Upper lobe of left lung (tissue), 6 donors: ENCODE results near the gene DRC7. TPM values are rescaled to one million over a fixed set of nuclear protein-coding genes. Genes with fewer than 3 reads are reported as not detected.

Experiments
- ATAC-seq, 2 donors: fragments of 200-7000 bp; cut with Tn5 transposase; one replicate each; pipeline ENCODE4 v1.9.1; 2022; ENCODE audit warnings: mild to moderate bottlenecking in 2 of 2, moderate library complexity in 2 of 2; ENCODE audit not compliant: low FRiP score in 2 of 2
- DNase-seq, 2 donors: peaks; one replicate each; pipeline ENCODE4 v3.0.0-alpha.2; 2019 to 2020
- H3K27ac ChIP-seq, 4 donors: fragments of 200-600 bp; sonication (generic); one replicate each; pipeline ENCODE4 v1.5.1; 2016 to 2019
- H3K27me3 ChIP-seq, 4 donors: fragments of 200-600 bp; sonication (generic); one replicate each; pipeline ENCODE4 v1.5.1; 2017 to 2019
- H3K36me3 ChIP-seq, 4 donors: fragments of 200-600 bp; sonication (generic); one replicate each; pipeline ENCODE4 v1.5.1; 2016 to 2019
- H3K4me1 ChIP-seq, 4 donors: fragments of 200-600 bp; sonication (generic); one replicate each; pipeline ENCODE4 v1.5.1; 2018 to 2019
- H3K4me3 ChIP-seq, 4 donors: fragments of 200-600 bp; sonication (generic); one replicate each; pipeline ENCODE4 v1.5.1; 2017 to 2019; ENCODE audit warnings: mild to moderate bottlenecking in 2 of 4, moderate library complexity in 1 of 4
- H3K9me3 ChIP-seq, 4 donors: fragments of 200-600 bp; sonication (generic); one replicate each; pipeline ENCODE4 v1.5.1; 2018 to 2019
- CTCF ChIP-seq, 6 experiments: fragments of 450-650 bp in 4 of 6; fragments of 200-600 bp in 2 of 6; sonication (generic) in 2 of 6; IDR thresholded peaks; one replicate each; pipeline ENCODE4 v1.5.1; 2016 to 2019; ENCODE audit warnings: antibody characterized with exemption in 6 of 6
- EP300 ChIP-seq, 4 donors: sonication (generic); formaldehyde crosslinking; IDR thresholded peaks; one replicate each; pipeline ENCODE4 v1.5.1; 2017; ENCODE audit warnings: antibody characterized with exemption in 4 of 4, control low read depth in 2 of 4
- POLR2A ChIP-seq, 4 donors: fragments of 450-650 bp; IDR thresholded peaks; one replicate each; pipeline ENCODE4 v1.5.1; 2016 to 2017; ENCODE audit warnings: antibody characterized with exemption in 4 of 4, mild to moderate bottlenecking in 2 of 4
- POLR2AphosphoS5 ChIP-seq, 2 donors: sonication (generic); formaldehyde crosslinking; IDR thresholded peaks; one replicate each; pipeline ENCODE4 v1.5.1; 2017; ENCODE audit warnings: antibody characterized with exemption in 2 of 2
- WGBS, 2 donors: methylation state at CpG; one replicate each; pipeline ENCODE4 v1.1.5; 2017 to 2018; 5-methylcytosine and 5-hydroxymethylcytosine counted together
- total RNA-seq, 6 donors: library from RNA; depleted of rRNA in 4 of 6; stranded (reverse); fragments of >200 nt in 4 of 6; gene quantifications; one replicate each; pipeline versions ENCODE4 v1.1.0 to v1.2.1, GENCODE V29; 2016 to 2021
- donor health status: DM: no; HTN: no; CAD: no; lungs with moderate emphysema.
- donor health status: DM: no; HTN: yes; CAD: no; lungs with severe emphysema.

The DRC7 gene
- total RNA-seq, 6 donors from 2014 or later: 1.2 to 15.9 (median 7.8) TPM

- Histone ChIP-seq H3K9me3 (no peaks in the 10 kb centered on the region), H3K27me3 (no peaks in the 10 kb centered on the region), H3K4me1 (peaks cover 4 to 10% (median 8%) of the 10 kb centered on the region in 4 donors), H3K4me3 (no peak overlapping the region), H3K36me3 (peaks cover 7 to 93% (median 49%) of the 10 kb centered on the region in 4 donors), H3K27ac (no peak overlapping the region)
- WGBS, 2 donors: 96 to 97% methylated on average over 12 of the region's 12 CpGs
- no peak for TF ChIP-seq EP300 (IDR thresholded peaks at IDR 0.05)
- TF ChIP-seq POLR2AphosphoS5 (IDR thresholded peaks at IDR 0.05): no peak
- no peak for TF ChIP-seq CTCF (IDR thresholded peaks at IDR 0.05)
- TF ChIP-seq POLR2A (IDR thresholded peaks at IDR 0.05): no peak
- ATAC-seq: no peak
- peak in 1 of 2 donors; percentile 54 for DNase-seq
Observed at GRCh38 chr16:57761957-57762356, 67.4 kb downstream of the DRC7 start.

GRCh38 chr16:57762365-57763040, 67.9 kb downstream of the DRC7 start:
- H3K4me1 ChIP-seq: peaks cover under 1 to 5% (median 3%) of the 10 kb centered on the region in 4 donors
- DNase-seq (peak in 1 of 2 donors; percentile 56), ATAC-seq (no peak)
- no peaks in the 10 kb centered on the region for H3K9me3 ChIP-seq
- no peaks in the 10 kb centered on the region for H3K27me3 ChIP-seq
- no peak overlapping the region for H3K4me3 ChIP-seq
- TF ChIP-seq EP300 (IDR thresholded peaks at IDR 0.05) (no peak), POLR2A (IDR thresholded peaks at IDR 0.05) (no peak), CTCF (IDR thresholded peaks at IDR 0.05) (no peak), POLR2AphosphoS5 (IDR thresholded peaks at IDR 0.05) (no peak)
- WGBS, 2 donors: 78 to 83% methylated on average over 10 to 15 of the region's 15 CpGs
- H3K36me3 ChIP-seq: peaks cover 7 to 95% (median 52%) of the 10 kb centered on the region in 4 donors
- no peak overlapping the region for H3K27ac ChIP-seq

- Histone ChIP-seq H3K27ac (peak overlapping the region in 1 of 4 donors; percentile 16), H3K27me3 (no peaks in the 10 kb centered on the region), H3K4me3 (no peak overlapping the region), H3K9me3 (no peaks in the 10 kb centered on the region), H3K36me3 (peaks cover 7 to 95% (median 54%) of the 10 kb centered on the region in 4 donors), H3K4me1 (no peaks in the 10 kb centered on the region)
- WGBS, 2 donors: 90 to 91% methylated on average over 7 to 14 of the region's 14 CpGs
- ATAC-seq: no peak
- TF ChIP-seq EP300 (IDR thresholded peaks at IDR 0.05) (no peak), POLR2AphosphoS5 (IDR thresholded peaks at IDR 0.05) (no peak), CTCF (IDR thresholded peaks at IDR 0.05) (no peak), POLR2A (IDR thresholded peaks at IDR 0.05) (no peak)
- DNase-seq: peak in 1 of 2 donors; percentile 63
Observed at GRCh38 chr16:57763285-57764005, 68.8 kb downstream of the DRC7 start.

GRCh38 chr16:57764006-57764340, 69.4 kb downstream of the DRC7 start:
- ATAC-seq: no peak

More at GRCh38 chr16:57764006-57764340, 69.4 kb downstream of the DRC7 start:
- no peak for TF ChIP-seq POLR2AphosphoS5 (IDR thresholded peaks at IDR 0.05)
- TF ChIP-seq EP300 (IDR thresholded peaks at IDR 0.05): no peak
- TF ChIP-seq POLR2A (IDR thresholded peaks at IDR 0.05): no peak
- no peak for TF ChIP-seq CTCF (IDR thresholded peaks at IDR 0.05)
- Histone ChIP-seq H3K4me1 (no peaks in the 10 kb centered on the region), H3K27ac (peak overlapping the region in 2 of 4 donors; percentile 7 to 16), H3K36me3 (peaks cover 7 to 95% (median 56%) of the 10 kb centered on the region in 4 donors), H3K4me3 (no peak overlapping the region), H3K9me3 (no peaks in the 10 kb centered on the region), H3K27me3 (no peaks in the 10 kb centered on the region)
- DNase-seq: peak in 1 of 2 donors; percentile 70
- 91 to 100% methylated on average over 9 of the region's 9 CpGs for WGBS, 2 donors
